Erythroblast (primary cell): ENCODE results near the gene TGM2.

ENCODE experiments used
- GATA1 ChIP-seq: IDR thresholded peaks from 2 replicates; pipeline ENCODE4 v1.6.1; 2011; ENCODE audit warnings: low read depth, mild to moderate bottlenecking, control low read depth, low read length, moderate library complexity
- POLR2A ChIP-seq: IDR thresholded peaks from 2 replicates; pipeline ENCODE4 v1.6.1; 2011; ENCODE audit warnings: mild to moderate bottlenecking, low read length

- TF ChIP-seq POLR2A, result no peak
- no peak for TF ChIP-seq GATA1
These were observed 1.0 kb downstream of the TGM2 start for GRCh38 chr20:38164069-38164468.
